Activated B cell treated with CpG ODN at 0.5 μM for 24 hours (primary cell): ENCODE measurements around the gene NEURL1B. TPM values are rescaled to one million over a fixed set of nuclear protein-coding genes. Genes with fewer than 3 reads are reported as not detected.

Experiments used
- ATAC-seq: fragments of 200-7000 bp; cut with Tn5 transposase; one replicate; pipeline ENCODE4 v1.10.0; 2021; ENCODE audit warnings: low read depth, mild to moderate bottlenecking, moderate library complexity
- CTCF ChIA-PET: fragments of 350-600 bp; sonication (Branson Sonifier 250); formaldehyde crosslinking; loops from one replicate; lab custom pipeline; 2021; ENCODE audit warnings: antibody characterized with exemption; lab: Charles Lee
- POLR2A ChIA-PET: fragments of 350-600 bp; sonication (Branson Sonifier 250); formaldehyde crosslinking; loops from one replicate; lab custom pipeline; 2021; ENCODE audit warnings: antibody characterized with exemption; lab: Charles Lee
- DNase-seq: peaks from one replicate; pipeline ENCODE4 v3.0.0; 2022
- H3K27ac Mint-ChIP-seq: one replicate; pipeline ENCODE4 v1.8.0; 2020; ENCODE audit warnings: mixed read lengths
- H3K27me3 Mint-ChIP-seq: one replicate; pipeline ENCODE4 v1.8.0; 2021; ENCODE audit warnings: mixed read lengths
- H3K36me3 Mint-ChIP-seq: one replicate; pipeline ENCODE4 v1.8.0; 2021; ENCODE audit warnings: low read depth, mixed read lengths
- H3K4me1 Mint-ChIP-seq: one replicate; pipeline ENCODE4 v1.8.0; 2021; ENCODE audit warnings: mixed read lengths
- H3K4me3 Mint-ChIP-seq: one replicate; pipeline ENCODE4 v1.8.0; 2020; ENCODE audit warnings: mild to moderate bottlenecking, mixed read lengths
- H3K9me3 Mint-ChIP-seq: one replicate; pipeline ENCODE4 v1.8.0; 2020; ENCODE audit warnings: mixed read lengths
- intact Hi-C: fragments of 100-400 bp; cut with micrococcal nuclease; formaldehyde crosslinking; loops from one replicate; pipeline ENCODE4 v1.15.1; 2024
- total RNA-seq: library from RNA; stranded (reverse); gene quantifications from 2 replicates; pipeline ENCODE4 v1.2.3, GENCODE V29; 2022
- TF ChIP-seq, protein P1 (sequence below): fragments of 200-600 bp; IDR thresholded peaks from one replicate; pipeline ENCODE4 v1.8.0; 2022; ENCODE audit warnings: antibody characterized with exemption, mild to moderate bottlenecking

NEURL1B gene
- total RNA-seq, 1 donor from 2014 or later = 0.09 TPM

DNA sequence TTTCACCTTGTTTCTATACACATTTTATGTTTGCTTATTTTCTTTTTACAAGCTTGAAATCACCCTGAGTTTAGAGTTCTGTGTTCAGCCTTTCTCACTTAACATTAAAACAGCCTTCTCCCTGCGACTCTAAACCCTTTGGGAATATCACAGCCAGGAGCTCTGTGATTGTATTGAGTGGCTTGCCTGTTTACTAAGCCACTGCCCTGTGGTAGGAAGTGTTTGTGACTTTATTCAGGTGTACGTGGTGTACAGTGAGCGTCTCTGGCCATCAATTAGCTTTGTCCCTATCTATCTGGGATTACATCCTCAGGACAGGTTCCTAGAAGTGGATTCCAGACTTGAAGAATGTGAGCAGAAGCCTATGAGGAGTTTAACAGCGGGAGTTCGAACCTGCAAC is 11.0 kb upstream of the NEURL1B start:
- Mint-ChIP-seq H3K27ac (no peak overlapping the region), H3K36me3 (no peaks in the 10 kb centered on the region), H3K4me3 (no peak overlapping the region), H3K9me3 (peaks cover 3% of the 10 kb centered on the region), H3K4me1 (no peaks in the 10 kb centered on the region), H3K27me3 (peaks cover 8% of the 10 kb centered on the region)
- intact Hi-C loops = no loop called here
- ChIA-PET CTCF (no interaction called here), POLR2A (no interaction called here)
- TF ChIP-seq, protein P1, sequence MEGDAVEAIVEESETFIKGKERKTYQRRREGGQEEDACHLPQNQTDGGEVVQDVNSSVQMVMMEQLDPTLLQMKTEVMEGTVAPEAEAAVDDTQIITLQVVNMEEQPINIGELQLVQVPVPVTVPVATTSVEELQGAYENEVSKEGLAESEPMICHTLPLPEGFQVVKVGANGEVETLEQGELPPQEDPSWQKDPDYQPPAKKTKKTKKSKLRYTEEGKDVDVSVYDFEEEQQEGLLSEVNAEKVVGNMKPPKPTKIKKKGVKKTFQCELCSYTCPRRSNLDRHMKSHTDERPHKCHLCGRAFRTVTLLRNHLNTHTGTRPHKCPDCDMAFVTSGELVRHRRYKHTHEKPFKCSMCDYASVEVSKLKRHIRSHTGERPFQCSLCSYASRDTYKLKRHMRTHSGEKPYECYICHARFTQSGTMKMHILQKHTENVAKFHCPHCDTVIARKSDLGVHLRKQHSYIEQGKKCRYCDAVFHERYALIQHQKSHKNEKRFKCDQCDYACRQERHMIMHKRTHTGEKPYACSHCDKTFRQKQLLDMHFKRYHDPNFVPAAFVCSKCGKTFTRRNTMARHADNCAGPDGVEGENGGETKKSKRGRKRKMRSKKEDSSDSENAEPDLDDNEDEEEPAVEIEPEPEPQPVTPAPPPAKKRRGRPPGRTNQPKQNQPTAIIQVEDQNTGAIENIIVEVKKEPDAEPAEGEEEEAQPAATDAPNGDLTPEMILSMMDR = no peak
- no peak for DNase-seq
- ATAC-seq = no peak

DNA sequence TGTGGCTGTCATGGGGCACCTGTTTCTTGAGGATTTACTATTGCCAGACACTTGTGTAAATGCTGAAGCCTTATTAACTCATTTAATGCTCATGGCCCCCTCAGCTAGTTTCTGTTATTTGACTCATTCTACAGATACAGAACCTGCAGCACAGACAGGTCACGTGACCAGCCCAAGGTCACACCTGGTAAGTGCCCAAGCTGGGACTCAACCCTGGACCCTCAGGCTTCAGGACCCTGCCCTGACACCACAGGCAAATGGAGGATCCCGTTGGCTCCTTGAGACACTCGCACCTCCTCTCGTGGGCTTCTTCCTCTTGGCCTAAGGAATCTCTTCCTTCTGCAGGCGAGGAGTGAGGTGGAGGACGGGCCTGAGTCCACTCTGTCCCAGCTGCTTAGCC is 10.6 kb upstream of the NEURL1B start:
- no peak overlapping the region for H3K27ac Mint-ChIP-seq
- H3K9me3 Mint-ChIP-seq = peaks cover 3% of the 10 kb centered on the region
- DNase-seq = no peak
- ATAC-seq = no peak
- no peak overlapping the region for H3K4me3 Mint-ChIP-seq
- peaks cover 8% of the 10 kb centered on the region for H3K27me3 Mint-ChIP-seq
- TF ChIP-seq, protein P1 = no peak
- H3K36me3 Mint-ChIP-seq = no peaks in the 10 kb centered on the region
- no peaks in the 10 kb centered on the region for H3K4me1 Mint-ChIP-seq
- intact Hi-C loops = no loop called here
- CTCF ChIA-PET = no interaction called here
- POLR2A ChIA-PET = no interaction called here

DNA sequence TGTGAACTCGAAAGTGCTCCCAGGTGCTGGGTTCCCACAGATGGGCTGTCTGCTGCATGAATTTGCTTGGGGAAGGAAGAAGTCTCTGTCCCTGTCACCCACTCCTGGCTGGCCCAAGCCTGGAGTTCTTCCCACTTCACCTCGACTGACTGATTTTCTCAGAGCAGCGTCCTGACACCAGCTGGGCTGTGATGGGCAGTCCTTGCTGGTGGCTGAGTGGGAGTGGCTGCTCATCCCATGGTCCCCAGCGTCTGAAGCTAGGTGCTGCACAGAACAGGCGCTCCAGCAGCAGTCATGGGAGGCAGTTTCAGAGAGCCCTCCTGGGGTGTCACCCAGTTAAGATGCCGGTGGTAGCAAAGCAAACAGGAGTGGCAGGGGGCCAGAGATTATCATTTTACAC is 10.1 kb upstream of the NEURL1B start:
- no peak overlapping the region for H3K27ac Mint-ChIP-seq
- POLR2A ChIA-PET = no interaction called here
- CTCF ChIA-PET = no interaction called here
- ATAC-seq (no peak), DNase-seq (no peak)
- peaks cover 3% of the 10 kb centered on the region for H3K9me3 Mint-ChIP-seq
- H3K27me3 Mint-ChIP-seq = peaks cover 8% of the 10 kb centered on the region
- H3K4me3 Mint-ChIP-seq = no peak overlapping the region
- TF ChIP-seq, protein P1 = no peak
- H3K4me1 Mint-ChIP-seq = no peaks in the 10 kb centered on the region
- no peaks in the 10 kb centered on the region for H3K36me3 Mint-ChIP-seq
- intact Hi-C loops = no loop called here

DNA sequence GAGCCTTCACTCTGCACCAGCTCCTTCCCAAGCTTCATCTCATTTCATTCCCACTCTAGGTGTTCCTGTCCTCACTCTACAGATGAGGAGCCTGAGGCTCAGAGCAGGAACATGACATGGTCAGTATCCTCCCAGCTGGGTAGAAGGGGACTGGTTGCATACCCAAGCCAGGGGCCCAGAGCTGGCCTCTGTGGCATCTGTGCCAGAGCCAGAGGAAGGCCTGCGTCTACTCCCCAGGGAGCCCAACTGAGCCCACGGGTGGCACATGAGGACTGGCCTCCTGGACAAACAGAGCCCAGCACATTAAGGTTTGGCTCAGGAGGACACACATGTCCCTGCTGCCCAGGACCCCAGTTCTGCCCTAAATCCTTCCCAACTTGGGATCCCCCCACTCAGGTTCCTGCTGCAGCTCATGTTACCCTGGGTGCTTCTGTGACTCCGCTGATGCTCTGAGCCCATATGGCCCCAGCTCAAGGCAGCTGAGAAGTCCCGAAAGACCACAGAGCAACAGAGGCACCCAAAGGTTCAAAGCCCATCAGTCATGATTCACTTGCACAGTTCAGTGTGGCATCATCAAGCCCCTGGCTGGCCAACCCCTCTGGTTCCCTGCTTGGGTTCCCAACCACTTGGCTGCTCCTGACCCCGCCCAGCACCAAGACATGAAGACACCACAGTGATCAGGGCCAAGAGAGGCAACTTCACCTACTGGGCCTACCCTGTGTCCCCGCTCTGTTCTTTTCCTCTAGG is 8.5 kb upstream of the NEURL1B start:
- ATAC-seq = no peak
- H3K36me3 Mint-ChIP-seq = no peaks in the 10 kb centered on the region
- H3K27me3 Mint-ChIP-seq = peaks cover 8% of the 10 kb centered on the region
- H3K27ac Mint-ChIP-seq = no peak overlapping the region
- intact Hi-C loops = no loop called here
- ChIA-PET CTCF (no interaction called here), POLR2A (no interaction called here)
- TF ChIP-seq, protein P1 = no peak
- no peaks in the 10 kb centered on the region for H3K4me1 Mint-ChIP-seq
- H3K4me3 Mint-ChIP-seq = no peak overlapping the region
- H3K9me3 Mint-ChIP-seq = peaks cover 3% of the 10 kb centered on the region
- no peak for DNase-seq

DNA sequence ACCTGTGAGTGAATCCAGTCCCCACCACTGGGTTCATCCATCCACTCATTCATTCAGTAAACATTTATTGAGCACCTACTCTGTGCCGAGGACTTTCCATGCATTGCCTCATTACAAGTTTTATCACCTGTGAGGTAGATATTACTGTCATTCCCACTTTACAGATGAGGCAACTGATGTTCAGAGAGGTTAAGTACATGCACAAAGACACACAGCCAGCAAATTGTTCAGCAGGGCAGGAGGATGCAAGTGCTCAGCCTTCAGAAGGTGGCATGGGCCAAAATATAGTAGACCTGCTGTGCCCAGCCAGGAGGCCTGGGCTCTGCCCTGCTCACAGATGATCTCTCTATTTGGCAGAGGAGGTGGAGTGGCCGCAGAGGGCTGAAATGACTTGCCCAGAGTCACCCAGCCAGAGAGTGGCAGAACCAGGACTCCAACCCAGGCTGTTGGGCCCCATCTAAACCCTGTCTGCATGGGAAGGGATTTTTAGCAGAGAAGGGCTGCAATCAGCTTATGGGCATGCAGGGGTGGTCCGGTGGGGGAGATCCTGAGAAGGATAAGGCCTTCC is 7.6 kb upstream of the NEURL1B start:
- Mint-ChIP-seq H3K4me1 (no peaks in the 10 kb centered on the region), H3K27me3 (peaks cover 10% of the 10 kb centered on the region), H3K9me3 (peaks cover 1% of the 10 kb centered on the region), H3K4me3 (no peak overlapping the region), H3K27ac (no peak overlapping the region), H3K36me3 (no peaks in the 10 kb centered on the region)
- intact Hi-C loops = no loop called here
- ATAC-seq = no peak
- TF ChIP-seq, protein P1 = no peak
- DNase-seq = no peak
- POLR2A ChIA-PET = no interaction called here
- CTCF ChIA-PET = no interaction called here
